IMR-90 (cell line): ENCODE results near the gene NATD1. TPM values are rescaled to one million over a fixed set of nuclear protein-coding genes. Genes with fewer than 3 reads are reported as not detected.

Experiments
- ATAC-seq: fragments of 200-7000 bp; cut with Tn5 transposase; 2 replicates; pipeline ENCODE4 v1.9.1; 2020; ENCODE audit warnings: low read depth, mild to moderate bottlenecking, moderate library complexity
- BruUV-seq: library from RNA; stranded (reverse); fragments of 400-500 nt; replicated peaks from 2 replicates; lab custom pipeline; 2021; lab: Mats Ljungman, UMichigan
- CTCF ChIA-PET: fragments of 300-600 bp; formaldehyde crosslinking; extraction: SDS; loops from one replicate; lab custom pipeline; 2021; ENCODE audit warnings: antibody characterized with exemption; lab: Yijun Ruan, JAX
- POLR2A ChIA-PET: fragments of 300-600 bp; sonication (Branson Sonifier 250); formaldehyde crosslinking; loops from one replicate; lab custom pipeline; 2022; ENCODE audit warnings: antibody characterized with exemption; ENCODE audit not compliant: unreplicated experiment; lab: Charles Lee
- DNase-seq: peaks from one replicate; pipeline ENCODE4 v3.0.0; 2013
- H2AFZ ChIP-seq: replicated peaks from 2 replicates; pipeline ENCODE3; 2013; ENCODE audit warnings: low read length, mild to moderate bottlenecking; ENCODE audit not compliant: poor library complexity
- H2AK5ac ChIP-seq: 2 replicates; pipeline ENCODE4 v1.6.1; 2013; ENCODE audit warnings: low read depth, low read length, inconsistent platforms
- H2AK9ac ChIP-seq: replicated peaks from 2 replicates; pipeline ENCODE3; 2013; ENCODE audit warnings: mild to moderate bottlenecking, low read depth, low read length, moderate library complexity; ENCODE audit not compliant: poor library complexity
- H2BK120ac ChIP-seq: 2 replicates; pipeline ENCODE4 v1.6.1; 2013; ENCODE audit warnings: low read depth, low read length, inconsistent platforms
- H2BK15ac ChIP-seq: 3 replicates; pipeline ENCODE4 v1.6.1; 2013; ENCODE audit warnings: low read depth, low read length, inconsistent platforms
- H2BK20ac ChIP-seq: 2 replicates; pipeline ENCODE4 v1.6.1; 2013; ENCODE audit warnings: low read depth, mild to moderate bottlenecking, inconsistent platforms, low read length, moderate library complexity
- H2BK5ac ChIP-seq: 2 replicates; pipeline ENCODE4 v1.6.1; 2013; ENCODE audit warnings: mild to moderate bottlenecking, low read depth, low read length, inconsistent platforms; ENCODE audit not compliant: poor library complexity, severe bottlenecking
- H3K14ac ChIP-seq: replicated peaks from 2 replicates; pipeline ENCODE4 v1.6.1; 2013; ENCODE audit warnings: low read depth, low read length, inconsistent platforms
- H3K18ac ChIP-seq: 2 replicates; pipeline ENCODE4 v1.6.1; 2013; ENCODE audit warnings: low read depth, low read length, control low read depth
- H3K23ac ChIP-seq: 2 replicates; pipeline ENCODE4 v1.6.1; 2013; ENCODE audit warnings: low read depth, low read length, inconsistent platforms
- H3K27ac ChIP-seq: 2 replicates; pipeline ENCODE4 v1.5.1; 2013; ENCODE audit warnings: mild to moderate bottlenecking, control low read depth, low read length; ENCODE audit not compliant: insufficient read depth
- H3K27me3 ChIP-seq: 2 replicates; pipeline ENCODE4 v1.6.1; 2013; ENCODE audit warnings: low read length; ENCODE audit not compliant: control insufficient read depth, insufficient read depth
- H3K36me3 ChIP-seq: 2 replicates; pipeline ENCODE4 v1.6.1; 2013; ENCODE audit warnings: low read length, mixed read lengths; ENCODE audit not compliant: control insufficient read depth, insufficient read depth
- H3K4ac ChIP-seq: 2 replicates; pipeline ENCODE4 v1.6.1; 2013; ENCODE audit warnings: low read depth, low read length, inconsistent platforms
- H3K4me1 ChIP-seq: 2 replicates; pipeline ENCODE4 v1.6.1; 2013; ENCODE audit warnings: low read length, mixed read lengths; ENCODE audit not compliant: control insufficient read depth, insufficient read depth
- H3K4me2 ChIP-seq: 2 replicates; pipeline ENCODE4 v1.6.1; 2013; ENCODE audit warnings: low read depth, mild to moderate bottlenecking, control low read depth, low read length, moderate library complexity
- H3K4me3 ChIP-seq: 2 replicates; pipeline ENCODE4 v1.5.1; 2013; ENCODE audit warnings: low read depth, mild to moderate bottlenecking, control low read depth, low read length, moderate library complexity; ENCODE audit not compliant: insufficient read depth
- H3K56ac ChIP-seq: 2 replicates; pipeline ENCODE4 v1.6.1; 2013; ENCODE audit warnings: low read length, inconsistent platforms; ENCODE audit not compliant: insufficient read depth; ENCODE audit errors: extremely low read depth
- H3K79me1 ChIP-seq, 2 experiments: 2 replicates each; pipeline ENCODE4 v1.6.1; 2013; ENCODE audit warnings: low read length in 2 of 2, inconsistent platforms in 1 of 2, low read depth in 1 of 2
- H3K9ac ChIP-seq: 2 replicates; pipeline ENCODE4 v1.6.1; 2013; ENCODE audit warnings: low read depth, low read length, control low read depth
- H3K9me1 ChIP-seq: 2 replicates; pipeline ENCODE4 v1.6.1; 2013; ENCODE audit warnings: low read length, inconsistent platforms; ENCODE audit not compliant: insufficient read depth
- H3K9me3 ChIP-seq: 2 replicates; pipeline ENCODE4 v1.6.1; 2013; ENCODE audit warnings: low read length; ENCODE audit not compliant: control insufficient read depth, insufficient read depth
- H4K20me1 ChIP-seq: 2 replicates; pipeline ENCODE4 v1.6.1; 2013; ENCODE audit warnings: low read length, inconsistent platforms; ENCODE audit not compliant: insufficient read depth
- H4K5ac ChIP-seq: 2 replicates; pipeline ENCODE4 v1.6.1; 2013; ENCODE audit warnings: mild to moderate bottlenecking, low read depth, low read length, control low read depth
- H4K8ac ChIP-seq, 2 experiments: 2 replicates each; pipeline ENCODE4 v1.6.1; 2013; ENCODE audit warnings: low read depth in 2 of 2, low read length in 2 of 2, control low read depth in 1 of 2, inconsistent platforms in 1 of 2
- H4K91ac ChIP-seq: 2 replicates; pipeline ENCODE4 v1.6.1; 2013; ENCODE audit warnings: low read depth, low read length, inconsistent platforms; ENCODE audit not compliant: insufficient read depth
- BHLHE40 ChIP-seq: fragments of 150-350 bp; IDR thresholded peaks from 2 replicates; pipeline ENCODE4 v1.6.1; 2016; ENCODE audit warnings: mild to moderate bottlenecking, low read depth, low read length
- CEBPB ChIP-seq: IDR thresholded peaks from 2 replicates; pipeline ENCODE4 v1.6.1; 2012; ENCODE audit warnings: low read depth, low read length, improper control_type of control experiment
- CHD1 ChIP-seq: IDR thresholded peaks from 2 replicates; pipeline ENCODE4 v1.6.1; 2012; ENCODE audit warnings: low read depth, low read length, improper control_type of control experiment
- FOS ChIP-seq: fragments of 150-350 bp; IDR thresholded peaks from 2 replicates; pipeline ENCODE4 v1.6.1; 2016; ENCODE audit warnings: low read depth, low read length
- MAFK ChIP-seq: IDR thresholded peaks from 2 replicates; pipeline ENCODE4 v1.6.1; 2012; ENCODE audit warnings: low read depth, low read length, improper control_type of control experiment
- MAZ ChIP-seq: IDR thresholded peaks from 2 replicates; pipeline ENCODE4 v1.6.1; 2012; ENCODE audit warnings: low read depth, mild to moderate bottlenecking, low read length, improper control_type of control experiment, moderate library complexity, borderline replicate concordance
- MXI1 ChIP-seq: IDR thresholded peaks from 2 replicates; pipeline ENCODE4 v1.6.1; 2012; ENCODE audit warnings: low read depth, mild to moderate bottlenecking, low read length, moderate library complexity, borderline replicate concordance
- NFE2L2 ChIP-seq: fragments of 150-350 bp; IDR thresholded peaks from 2 replicates; pipeline ENCODE4 v1.6.1; 2016; ENCODE audit warnings: low read depth, mild to moderate bottlenecking, low read length
- POLR2A ChIP-seq: IDR thresholded peaks from 2 replicates; pipeline ENCODE4 v1.6.1; 2012; ENCODE audit warnings: mild to moderate bottlenecking, low read depth, low read length
- RAD21 ChIP-seq: IDR thresholded peaks from 2 replicates; pipeline ENCODE4 v1.6.1; 2012; ENCODE audit warnings: low read length, improper control_type of control experiment
- RCOR1 ChIP-seq: IDR thresholded peaks from 2 replicates; pipeline ENCODE4 v1.6.1; 2012; ENCODE audit warnings: mild to moderate bottlenecking, low read length, improper control_type of control experiment; ENCODE audit not compliant: insufficient replicate concordance
- RFX5 ChIP-seq: IDR thresholded peaks from 2 replicates; pipeline ENCODE4 v1.8.0; 2012; ENCODE audit warnings: low read depth, mild to moderate bottlenecking, low read length, moderate library complexity
- SMC3 ChIP-seq: fragments of 150-350 bp; IDR thresholded peaks from 2 replicates; pipeline ENCODE4 v1.6.1; 2016; ENCODE audit warnings: low read depth, mild to moderate bottlenecking, antibody characterized with exemption, low read length, moderate library complexity
- USF2 ChIP-seq: fragments of 150-350 bp; IDR thresholded peaks from 2 replicates; pipeline ENCODE4 v1.6.1; 2017; ENCODE audit warnings: mild to moderate bottlenecking, antibody characterized with exemption, low read length, low read depth
- WGBS, 2 experiments: methylation state at CpG; one replicate each; pipeline versions ENCODE4 v1.1.5 to v1.1.7; 2013; ENCODE audit warnings: missing lambda C conversion rate in 2 of 2; ENCODE audit not compliant: insufficient read length in 1 of 2; ENCODE audit errors: extremely low coverage in 2 of 2; 5-methylcytosine and 5-hydroxymethylcytosine counted together
- dilution Hi-C: fragments of 300-500 bp; cut with HindIII; formaldehyde crosslinking; loops from one replicate; pipeline ENCODE4 v1.14.3; 2018; ENCODE audit warnings: low sequenced_read_pairs; ENCODE audit not compliant: unreplicated experiment
- in situ Hi-C: fragments of 300-500 bp; cut with MboI; formaldehyde crosslinking; loops from 3 replicates; pipeline ENCODE4 v1.14.3; 2019; ENCODE audit warnings: low sequenced_read_pairs, inconsistent platforms, mixed read lengths
- intact Hi-C: fragments of 100-400 bp; cut with micrococcal nuclease; formaldehyde crosslinking; loops from 2 replicates; pipeline ENCODE4 v1.10.0; 2022
- polyA plus RNA-seq, 3 experiments: library from polyadenylated mRNA; depleted of rRNA; stranded (reverse); fragments of >200 nt; gene quantifications; 2 replicates each; pipeline ENCODE4 v1.2.3, GENCODE V29; 2012; ENCODE audit warnings: low replicate concordance in 1 of 3
- total RNA-seq: library from RNA; depleted of rRNA; stranded (reverse); fragments of >200 nt; gene quantifications from 2 replicates; pipeline ENCODE4 v1.2.3, GENCODE V29; 2012
- TF ChIP-seq, protein P1 (sequence below): conservative IDR thresholded peaks from 2 replicates; pipeline ENCODE4 v1.5.1; 2012; ENCODE audit warnings: mild to moderate bottlenecking, low read depth, low read length, improper control_type of control experiment
- TF ChIP-seq, protein P2 (sequence below): fragments of 150-350 bp; IDR thresholded peaks from 2 replicates; pipeline ENCODE4 v1.6.1; 2016; ENCODE audit warnings: low read depth, mild to moderate bottlenecking, low read length, moderate library complexity, borderline replicate concordance

The NATD1 gene
- total and polyA plus RNA-seq, 2 of the 4 experiments (the other 2 are of a cell fraction), result 0.90 to 4.3 TPM

DNA sequence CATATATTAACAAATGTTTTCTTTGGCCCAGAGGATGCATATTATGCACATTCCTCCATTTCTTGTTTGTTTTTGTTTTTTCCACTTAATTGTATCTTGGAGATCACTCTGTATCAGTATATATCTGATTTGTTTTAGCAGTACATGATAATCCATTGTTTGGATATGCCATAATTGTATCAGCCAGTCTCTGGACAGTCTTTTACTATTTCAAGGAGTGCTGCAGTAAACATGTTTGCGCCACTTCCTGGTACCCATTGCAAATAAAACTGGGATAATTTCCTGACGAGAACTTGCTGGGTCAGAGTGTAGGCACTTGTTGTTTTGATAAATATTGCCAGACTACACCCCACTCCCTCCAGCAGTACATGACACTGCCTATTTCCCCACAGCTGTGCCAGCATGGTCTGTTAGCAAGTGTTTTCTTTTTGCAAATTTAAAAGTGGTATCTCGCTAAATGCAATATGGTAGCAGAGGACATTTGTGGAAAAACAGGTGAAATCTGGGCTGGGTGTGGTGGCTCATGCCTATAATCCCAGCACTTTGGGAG is 34.3 kb downstream of the NATD1 start:
- Histone ChIP-seq H3K4ac (no peak overlapping the region), H3K9me3 (no peaks in the 10 kb centered on the region; the same call in 1 of the 2 replicates), H2BK15ac (no peak overlapping the region), H3K4me3 (no peak overlapping the region), H3K14ac (no peak overlapping the region), H3K27ac (no peak overlapping the region), H2AK9ac (no peak overlapping the region), H3K36me3 (peaks cover 4% of the 10 kb centered on the region), H3K9me1 (peaks cover 16% of the 10 kb centered on the region; the same call in 1 of the 2 replicates), H2AK5ac (no peak overlapping the region), H2AFZ (no peak overlapping the region), H2BK120ac (no peak overlapping the region), H4K20me1 (peaks cover 3% of the 10 kb centered on the region), H3K9ac (no peak overlapping the region), H3K23ac (no peak overlapping the region), H2BK5ac (no peak overlapping the region), H3K79me1 (peaks cover 23 to 56% of the 10 kb centered on the region in 2 experiments), H4K8ac (no peak overlapping the region), H3K4me2 (no peak overlapping the region), H3K18ac (no peak overlapping the region), H4K5ac (no peak overlapping the region), H3K56ac (no peak overlapping the region), H3K4me1 (peaks cover 5% of the 10 kb centered on the region), H3K27me3 (no peaks in the 10 kb centered on the region), H2BK20ac (no peak overlapping the region), H4K91ac (no peak overlapping the region)
- dilution Hi-C loops (no loop called here), intact Hi-C loops (no loop called here), in situ Hi-C loops (no loop called here)
- ATAC-seq (no peak), DNase-seq (no peak)
- WGBS, 2 experiments, result no CpG with 5 or more reads among the region's 3 CpGs
- BruUV-seq, result no TSS peak
- POLR2A ChIA-PET, result no interaction called here
- TF ChIP-seq CHD1 (no peak), MAFK (no peak), MAZ (no peak), RAD21 (no peak), RFX5 (no peak), CEBPB (no peak), MXI1 (no peak), BHLHE40 (no peak), USF2 (no peak), FOS (no peak), NFE2L2 (no peak), RCOR1 (no peak), POLR2A (no peak), SMC3 (no peak)
- TF ChIP-seq, protein P1, sequence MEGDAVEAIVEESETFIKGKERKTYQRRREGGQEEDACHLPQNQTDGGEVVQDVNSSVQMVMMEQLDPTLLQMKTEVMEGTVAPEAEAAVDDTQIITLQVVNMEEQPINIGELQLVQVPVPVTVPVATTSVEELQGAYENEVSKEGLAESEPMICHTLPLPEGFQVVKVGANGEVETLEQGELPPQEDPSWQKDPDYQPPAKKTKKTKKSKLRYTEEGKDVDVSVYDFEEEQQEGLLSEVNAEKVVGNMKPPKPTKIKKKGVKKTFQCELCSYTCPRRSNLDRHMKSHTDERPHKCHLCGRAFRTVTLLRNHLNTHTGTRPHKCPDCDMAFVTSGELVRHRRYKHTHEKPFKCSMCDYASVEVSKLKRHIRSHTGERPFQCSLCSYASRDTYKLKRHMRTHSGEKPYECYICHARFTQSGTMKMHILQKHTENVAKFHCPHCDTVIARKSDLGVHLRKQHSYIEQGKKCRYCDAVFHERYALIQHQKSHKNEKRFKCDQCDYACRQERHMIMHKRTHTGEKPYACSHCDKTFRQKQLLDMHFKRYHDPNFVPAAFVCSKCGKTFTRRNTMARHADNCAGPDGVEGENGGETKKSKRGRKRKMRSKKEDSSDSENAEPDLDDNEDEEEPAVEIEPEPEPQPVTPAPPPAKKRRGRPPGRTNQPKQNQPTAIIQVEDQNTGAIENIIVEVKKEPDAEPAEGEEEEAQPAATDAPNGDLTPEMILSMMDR, result no peak
- TF ChIP-seq, protein P2, sequence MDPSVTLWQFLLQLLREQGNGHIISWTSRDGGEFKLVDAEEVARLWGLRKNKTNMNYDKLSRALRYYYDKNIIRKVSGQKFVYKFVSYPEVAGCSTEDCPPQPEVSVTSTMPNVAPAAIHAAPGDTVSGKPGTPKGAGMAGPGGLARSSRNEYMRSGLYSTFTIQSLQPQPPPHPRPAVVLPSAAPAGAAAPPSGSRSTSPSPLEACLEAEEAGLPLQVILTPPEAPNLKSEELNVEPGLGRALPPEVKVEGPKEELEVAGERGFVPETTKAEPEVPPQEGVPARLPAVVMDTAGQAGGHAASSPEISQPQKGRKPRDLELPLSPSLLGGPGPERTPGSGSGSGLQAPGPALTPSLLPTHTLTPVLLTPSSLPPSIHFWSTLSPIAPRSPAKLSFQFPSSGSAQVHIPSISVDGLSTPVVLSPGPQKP, result no peak
- CTCF ChIA-PET, result no interaction called here
